HepG2 (cell line): ENCODE data around the gene ATG9A. TPM values are rescaled to one million over a fixed set of nuclear protein-coding genes. Genes with fewer than 3 reads are reported as not detected.

ENCODE experiments used
- BCL6 ChIP-seq: IDR thresholded peaks from 2 replicates; pipeline ENCODE4 v1.6.1; 2016; ENCODE audit warnings: missing genetic modification reagents, missing compliant biosample characterization
- CCAR2 ChIP-seq: fragments of 200-400 bp; formaldehyde crosslinking; optimal IDR thresholded peaks from 2 replicates; pipeline ENCODE3; 2018; ENCODE audit warnings: low read depth, mild to moderate bottlenecking, low read length, moderate library complexity
- HINFP ChIP-seq: sonication (generic); formaldehyde crosslinking; IDR thresholded peaks from 2 replicates; pipeline ENCODE4 v1.4.0; 2020; ENCODE audit warnings: low read depth, mild to moderate bottlenecking, missing genetic modification reagents
- MBD4 ChIP-seq: IDR thresholded peaks from 2 replicates; pipeline ENCODE4 v1.6.1; 2012; ENCODE audit warnings: low read length, inconsistent platforms, borderline replicate concordance
- MYPOP ChIP-seq: sonication (generic); formaldehyde crosslinking; IDR thresholded peaks from 2 replicates; pipeline ENCODE4 v1.8.1; 2023; ENCODE audit warnings: mild to moderate bottlenecking, moderate library complexity, missing genetic modification reagents
- RCOR2 ChIP-seq: IDR thresholded peaks from 2 replicates; pipeline ENCODE4 v1.6.1; 2016; ENCODE audit warnings: missing biosample characterization, missing genetic modification reagents
- SCMH1 ChIP-seq: sonication (generic); formaldehyde crosslinking; IDR thresholded peaks from 2 replicates; pipeline ENCODE4 v1.9.0; 2021; ENCODE audit warnings: missing genetic modification reagents, mild to moderate bottlenecking, borderline replicate concordance
- SP140L ChIP-seq: sonication (generic); formaldehyde crosslinking; IDR thresholded peaks from 2 replicates; pipeline ENCODE4 v1.4.0; 2020; ENCODE audit warnings: missing genetic modification reagents, borderline replicate concordance
- SP5 ChIP-seq: IDR thresholded peaks from 2 replicates; pipeline ENCODE4 v1.6.1; 2016; ENCODE audit warnings: low read depth, borderline replicate concordance
- TMF1 ChIP-seq: sonication (generic); formaldehyde crosslinking; IDR thresholded peaks from 2 replicates; pipeline ENCODE4 v1.8.1; 2022; ENCODE audit warnings: low read depth, missing genetic modification reagents
- ZBTB44 ChIP-seq: sonication (generic); formaldehyde crosslinking; IDR thresholded peaks from 2 replicates; pipeline ENCODE4 v1.4.0; 2020; ENCODE audit warnings: missing genetic modification reagents
- ZNF34 ChIP-seq: sonication (generic); formaldehyde crosslinking; IDR thresholded peaks from 2 replicates; pipeline ENCODE4 v1.4.0; 2020; ENCODE audit warnings: mild to moderate bottlenecking, missing genetic modification reagents, borderline replicate concordance
- ZNF407 ChIP-seq: sonication (generic); formaldehyde crosslinking; IDR thresholded peaks from one replicate; pipeline ENCODE4 v1.5.1; 2020; ENCODE audit warnings: mild to moderate bottlenecking, missing genetic modification reagents; ENCODE audit errors: not compliant biosample characterization
- ZNF660 ChIP-seq: sonication (generic); formaldehyde crosslinking; IDR thresholded peaks from 2 replicates; pipeline ENCODE4 v1.5.1; 2020; ENCODE audit warnings: mild to moderate bottlenecking, low read depth, missing genetic modification reagents, borderline replicate concordance
- polyA plus RNA-seq, 8 experiments: library from polyadenylated mRNA; depleted of rRNA in 3 of 8; stranded (reverse) in 7 of 8; unstranded in 1 of 8; fragments of >200 nt; fragmentation: Illumina TruSeq in 4 of 8; extraction: Trizol in 4 of 8; gene quantifications; 2 replicates each; pipeline versions ENCODE4 v1.2.1 to v1.2.3, GENCODE V29; 2011 to 2016; ENCODE audit warnings: low read depth in 4 of 8, missing spikeins in 1 of 8, mixed read lengths in 1 of 8; ENCODE audit not compliant: insufficient read depth in 1 of 8
- total RNA-seq, 5 experiments: library from RNA; depleted of rRNA; stranded (reverse); fragments of >200 nt; fragmentation: Illumina TruSeq; extraction: Trizol; gene quantifications; 2 replicates each; pipeline ENCODE4 v1.2.3, GENCODE V29; 2016; ENCODE audit warnings: low read depth in 1 of 5

Gene ATG9A
- total and polyA plus RNA-seq, 2 of the 13 experiments (the other 11 are each of a cell fraction or from before 2014, with no cell fraction given): 35.0 to 131 TPM

GRCh38 chr2:219245148-219245898 lies 15.9 kb upstream of the ATG9A start, which contains the start of the genes GLB1L and STK16 (continued):
- TF ChIP-seq HINFP (CRISPR knock-in tag): peak; percentile 92
- TF ChIP-seq CCAR2: no peak
- 0 out of 2 replicates have a peak, but pooled peaks have one; percentile 60 for TF ChIP-seq SP5 (CRISPR knock-in tag)
- TF ChIP-seq BCL6 (CRISPR knock-in tag): peak; percentile 60
- no peak for TF ChIP-seq MBD4
- TF ChIP-seq ZNF407 (CRISPR knock-in tag): peak; percentile 92
- peak; percentile 87 for TF ChIP-seq ZNF34 (CRISPR knock-in tag)
- TF ChIP-seq TMF1 (CRISPR knock-in tag): no peak
- TF ChIP-seq ZBTB44 (CRISPR knock-in tag): peak; percentile 85
- no peak for TF ChIP-seq RCOR2 (CRISPR knock-in tag)
- TF ChIP-seq MYPOP (CRISPR knock-in tag): no peak
- TF ChIP-seq ZNF660: no peak; the same call in 1 of the 2 replicates
- TF ChIP-seq SP140L (CRISPR knock-in tag): no peak
- TF ChIP-seq SCMH1 (CRISPR knock-in tag): no peak
